Cardiac fibroblast (primary cell): ENCODE data around the gene EML6.

Experiments used
- DNase-seq, 2 donors: peaks; one replicate each; pipeline versions ENCODE4 v3.0.0 to v3.0.0-alpha.2; 2010; ENCODE audit warnings: low read depth in 2 of 2
- H3K4me3 ChIP-seq, 2 donors: replicated peaks in 1 of 2; 1 replicate in 1 of 2; 2 replicates in 1 of 2; pipeline ENCODE4 v1.5.1; 2011; ENCODE audit warnings: low read depth in 2 of 2, low read length in 2 of 2, mild to moderate bottlenecking in 2 of 2, moderate library complexity in 1 of 2
- TF ChIP-seq, protein P1 (sequence below): IDR thresholded peaks from one replicate; pipeline ENCODE4 v1.5.1; 2011; ENCODE audit warnings: low read depth, mild to moderate bottlenecking, low read length, inconsistent platforms

EML6 gene

DNA sequence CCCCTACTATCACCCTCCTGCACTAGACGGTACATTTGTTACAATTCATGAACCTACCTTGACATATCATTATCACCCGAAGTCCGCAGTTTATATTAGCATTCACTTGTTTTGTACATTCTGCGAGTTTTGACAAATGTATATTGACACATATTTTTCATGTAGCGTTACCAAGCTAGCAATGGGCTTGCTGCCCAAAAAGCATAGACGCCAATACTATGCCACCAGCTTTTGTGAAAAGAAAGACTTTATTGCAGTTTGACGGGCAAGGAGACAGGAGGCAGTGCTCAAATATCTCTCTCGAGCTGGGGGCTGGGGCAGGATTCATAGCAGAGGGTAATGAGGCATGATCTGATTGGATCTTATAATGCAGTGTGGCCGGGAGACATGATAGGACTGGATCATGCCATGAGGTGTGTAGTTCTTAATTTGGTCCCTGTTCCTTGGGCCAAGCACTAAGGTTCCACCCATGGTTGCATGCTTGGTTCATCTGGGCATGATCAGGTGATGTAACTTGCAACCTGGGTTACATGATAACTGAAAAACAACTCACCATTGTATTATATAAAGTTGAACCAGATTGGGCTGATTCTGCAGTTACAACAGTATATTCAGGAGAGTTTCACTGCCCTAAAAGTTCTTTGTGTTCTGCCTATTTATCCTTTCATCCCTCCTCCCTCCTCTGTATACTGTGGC lies 164.5 kb downstream of the EML6 start:
- no peak for DNase-seq
- TF ChIP-seq, protein P1, sequence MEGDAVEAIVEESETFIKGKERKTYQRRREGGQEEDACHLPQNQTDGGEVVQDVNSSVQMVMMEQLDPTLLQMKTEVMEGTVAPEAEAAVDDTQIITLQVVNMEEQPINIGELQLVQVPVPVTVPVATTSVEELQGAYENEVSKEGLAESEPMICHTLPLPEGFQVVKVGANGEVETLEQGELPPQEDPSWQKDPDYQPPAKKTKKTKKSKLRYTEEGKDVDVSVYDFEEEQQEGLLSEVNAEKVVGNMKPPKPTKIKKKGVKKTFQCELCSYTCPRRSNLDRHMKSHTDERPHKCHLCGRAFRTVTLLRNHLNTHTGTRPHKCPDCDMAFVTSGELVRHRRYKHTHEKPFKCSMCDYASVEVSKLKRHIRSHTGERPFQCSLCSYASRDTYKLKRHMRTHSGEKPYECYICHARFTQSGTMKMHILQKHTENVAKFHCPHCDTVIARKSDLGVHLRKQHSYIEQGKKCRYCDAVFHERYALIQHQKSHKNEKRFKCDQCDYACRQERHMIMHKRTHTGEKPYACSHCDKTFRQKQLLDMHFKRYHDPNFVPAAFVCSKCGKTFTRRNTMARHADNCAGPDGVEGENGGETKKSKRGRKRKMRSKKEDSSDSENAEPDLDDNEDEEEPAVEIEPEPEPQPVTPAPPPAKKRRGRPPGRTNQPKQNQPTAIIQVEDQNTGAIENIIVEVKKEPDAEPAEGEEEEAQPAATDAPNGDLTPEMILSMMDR: no peak
- H3K4me3 ChIP-seq: no peak overlapping the region

DNA sequence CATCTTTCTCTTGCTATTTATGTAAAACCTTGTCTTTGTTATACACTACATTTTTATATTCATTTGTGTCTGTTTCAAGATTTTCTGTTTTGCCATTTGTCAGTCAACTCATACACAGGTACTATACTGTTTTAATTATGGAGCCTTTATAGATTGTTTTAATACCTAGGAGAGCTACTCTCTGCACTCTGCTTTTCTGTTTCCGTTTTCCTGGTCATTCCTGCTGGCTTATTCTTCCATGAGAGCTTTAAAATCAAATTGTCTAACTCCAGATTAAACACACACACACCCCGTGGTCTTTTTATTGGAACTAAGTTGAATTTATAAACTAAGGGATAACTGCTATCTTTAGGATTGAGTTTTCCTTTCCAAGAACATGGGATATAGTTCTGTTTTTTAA lies 165.6 kb downstream of the EML6 start:
- TF ChIP-seq, protein P1: no peak
- H3K4me3 ChIP-seq: no peak overlapping the region
- no peak for DNase-seq

DNA sequence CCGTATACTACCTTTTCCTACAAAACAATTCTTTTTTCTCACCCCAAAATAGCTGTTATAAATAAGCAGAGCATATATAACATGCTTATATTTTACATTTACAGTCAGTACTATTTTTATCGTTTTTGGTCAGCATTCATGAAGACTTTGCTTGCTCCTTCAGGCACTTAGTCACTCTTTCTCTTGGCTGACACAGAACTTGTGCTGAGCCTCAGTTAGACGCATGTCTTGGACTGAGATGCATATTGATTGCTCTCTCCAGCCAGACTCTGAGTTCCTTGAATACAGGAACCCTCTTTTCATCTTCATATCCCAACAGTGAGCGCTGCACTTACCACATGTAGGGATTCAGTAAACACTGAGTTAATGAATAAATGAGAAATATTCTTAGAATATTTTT lies 168.4 kb downstream of the EML6 start:
- H3K4me3 ChIP-seq: no peak overlapping the region
- TF ChIP-seq, protein P1: no peak
- DNase-seq: peak in 1 of 2 donors; percentile 20

DNA sequence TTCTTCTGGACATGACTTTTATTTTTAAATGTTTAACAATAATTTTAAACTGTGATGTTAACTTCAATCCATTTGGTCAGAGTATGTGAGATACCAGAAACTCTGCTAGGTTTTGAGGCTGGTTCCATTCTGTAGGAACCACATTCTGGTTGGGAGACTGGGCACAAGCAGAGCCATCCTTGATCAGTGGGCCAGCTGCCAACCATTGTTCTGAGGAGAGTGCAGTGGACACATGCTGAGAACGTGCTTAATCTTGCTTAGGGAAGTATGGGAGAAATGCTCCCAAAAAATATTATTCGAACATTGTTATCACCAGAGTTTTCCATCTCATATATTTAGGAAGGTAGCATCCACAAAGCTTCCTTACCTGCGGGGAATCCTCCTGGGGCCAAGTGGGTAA lies 171.0 kb downstream of the EML6 start:
- TF ChIP-seq, protein P1: no peak
- H3K4me3 ChIP-seq: no peak overlapping the region
- DNase-seq: peak in 1 of 2 donors; percentile 19

DNA sequence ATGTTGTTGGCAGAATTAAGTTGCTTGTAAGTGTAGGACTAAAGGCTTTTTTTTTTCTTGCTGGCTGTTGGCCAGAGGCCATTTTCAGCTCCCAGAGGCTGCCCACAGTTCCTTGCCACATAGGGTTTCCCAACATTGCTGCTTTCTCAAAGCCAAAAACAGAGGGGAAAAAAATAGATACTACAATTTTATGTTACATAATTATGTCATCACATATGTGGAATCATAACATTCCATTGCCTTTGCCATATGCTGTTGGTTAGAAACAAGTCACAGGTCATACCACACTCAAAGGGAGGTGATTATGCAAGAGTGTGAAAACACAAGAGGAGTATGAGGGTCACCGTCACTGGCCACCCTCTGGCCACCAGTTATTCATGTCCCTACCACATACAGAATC lies 172.3 kb downstream of the EML6 start:
- TF ChIP-seq, protein P1: no peak
- DNase-seq: peak; percentile 52 to 79
- no peak overlapping the region for H3K4me3 ChIP-seq

DNA sequence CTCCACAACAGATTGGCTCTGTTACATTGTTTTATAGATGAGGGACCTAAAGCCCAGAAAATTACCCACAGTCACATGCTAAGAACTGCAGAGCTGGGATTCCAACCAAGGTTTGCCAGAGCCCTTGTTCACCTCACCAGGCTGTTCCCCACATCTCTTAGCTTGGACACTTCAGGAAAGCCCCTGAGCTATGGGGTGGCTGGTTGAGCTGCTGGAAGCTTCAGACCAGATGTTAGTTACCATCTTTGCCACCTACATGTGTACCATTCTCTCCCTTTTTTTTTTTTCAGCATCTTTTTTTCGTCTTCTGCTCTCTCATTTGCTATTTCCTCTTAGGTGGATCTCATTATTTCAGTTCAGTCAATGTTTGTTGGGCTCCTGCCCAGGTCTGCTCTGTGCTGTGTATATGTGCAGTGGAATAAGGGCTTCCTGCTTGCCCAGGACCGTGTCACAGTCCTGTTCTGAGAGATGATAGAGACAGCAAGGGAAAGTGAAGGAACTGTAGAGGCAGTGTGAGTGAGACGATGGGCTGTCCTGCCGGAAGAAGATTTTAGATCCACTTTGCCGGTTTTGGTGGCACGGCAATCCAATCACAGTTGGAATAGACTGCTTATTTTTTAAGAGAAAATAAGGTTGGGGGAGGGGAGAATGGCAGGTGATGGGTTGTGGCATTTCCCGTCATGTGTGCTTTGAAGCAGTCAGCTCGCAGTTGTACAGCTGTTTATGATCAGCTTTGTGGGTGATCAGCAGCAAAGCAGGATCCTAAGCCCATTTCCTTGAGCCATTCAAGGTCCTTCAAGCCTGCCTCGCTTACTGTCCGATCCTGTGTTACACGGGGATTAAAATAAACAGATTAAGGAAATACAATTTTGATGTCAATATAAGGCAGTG lies 174.2 kb downstream of the EML6 start:
- H3K4me3 ChIP-seq: no peak overlapping the region
- TF ChIP-seq, protein P1: no peak
- no peak for DNase-seq
